Osteocyte (in vitro differentiated cells): ENCODE results near the gene HECW1. TPM values are rescaled to one million over a fixed set of nuclear protein-coding genes. Genes with fewer than 3 reads are reported as not detected.

Source experiments
- DNase-seq: peaks from one replicate; pipeline ENCODE4 v3.0.0; 2021; ENCODE audit warnings: mixed read lengths; ENCODE audit not compliant: unreplicated experiment; ENCODE audit errors: extremely low spot score
- H3K27ac Mint-ChIP-seq: one replicate; pipeline ENCODE4 v1.8.0; 2021; ENCODE audit warnings: mild to moderate bottlenecking, mixed read lengths; ENCODE audit not compliant: unreplicated experiment
- H3K27me3 Mint-ChIP-seq: one replicate; pipeline ENCODE4 v1.8.0; 2021; ENCODE audit warnings: mixed read lengths; ENCODE audit not compliant: unreplicated experiment
- H3K36me3 Mint-ChIP-seq: one replicate; pipeline ENCODE4 v1.8.0; 2021; ENCODE audit warnings: mixed read lengths; ENCODE audit not compliant: unreplicated experiment
- H3K4me1 Mint-ChIP-seq: one replicate; pipeline ENCODE4 v1.8.0; 2021; ENCODE audit warnings: mixed read lengths; ENCODE audit not compliant: unreplicated experiment
- H3K4me3 Mint-ChIP-seq: one replicate; pipeline ENCODE4 v1.8.0; 2021; ENCODE audit warnings: mild to moderate bottlenecking, moderate library complexity, mixed read lengths; ENCODE audit not compliant: unreplicated experiment
- H3K9me3 Mint-ChIP-seq: one replicate; pipeline ENCODE4 v1.8.0; 2021; ENCODE audit warnings: mixed read lengths; ENCODE audit not compliant: unreplicated experiment
- CTCF ChIP-seq: fragments of 200-600 bp; sonication (generic); IDR thresholded peaks from 2 replicates; pipeline ENCODE4 v1.5.0; 2021; ENCODE audit warnings: antibody characterized with exemption, mild to moderate bottlenecking, moderate library complexity
- total RNA-seq: library from RNA; stranded (reverse); gene quantifications from 2 replicates; pipeline ENCODE4 v1.2.1, GENCODE V29; 2021

HECW1 gene
- total RNA-seq, 1 donor from 2014 or later: 0.16 TPM

- TF ChIP-seq CTCF: no peak
- Mint-ChIP-seq H3K4me1 (peaks cover 13% of the 10 kb centered on the region), H3K27ac (no peak overlapping the region), H3K36me3 (peaks cover 2% of the 10 kb centered on the region), H3K9me3 (peaks cover 10% of the 10 kb centered on the region), H3K27me3 (peaks cover 29% of the 10 kb centered on the region), H3K4me3 (no peak overlapping the region)
- no peak for DNase-seq
Measured at GRCh38 chr7:43542716-43543115, 430.3 kb downstream of the HECW1 start.

DNA sequence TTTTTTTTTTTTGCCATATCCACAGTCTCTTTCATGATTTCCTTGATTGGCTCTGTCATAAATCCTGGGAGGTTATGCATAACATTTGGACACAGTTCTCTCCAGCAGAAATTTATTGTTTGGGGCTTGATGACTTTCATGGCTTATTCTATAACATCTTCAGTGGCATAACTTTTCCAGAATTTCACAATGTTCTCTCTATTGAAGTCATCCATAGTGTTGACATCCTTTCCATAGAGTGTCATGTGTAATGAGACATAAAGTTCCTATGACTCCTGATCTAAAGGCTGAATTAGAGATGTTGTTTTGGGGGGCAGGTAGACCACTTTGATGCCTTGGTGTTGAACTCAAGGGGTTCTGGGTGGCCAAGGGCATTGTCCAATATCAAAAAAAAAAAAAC, 433.8 kb downstream of the HECW1 start:
- DNase-seq: no peak
- Mint-ChIP-seq H3K4me1 (peaks cover 2% of the 10 kb centered on the region), H3K36me3 (peaks cover 2% of the 10 kb centered on the region), H3K4me3 (no peak overlapping the region), H3K27ac (no peak overlapping the region), H3K27me3 (peaks cover 38% of the 10 kb centered on the region), H3K9me3 (peaks cover 10% of the 10 kb centered on the region)
- TF ChIP-seq CTCF: no peak

DNA sequence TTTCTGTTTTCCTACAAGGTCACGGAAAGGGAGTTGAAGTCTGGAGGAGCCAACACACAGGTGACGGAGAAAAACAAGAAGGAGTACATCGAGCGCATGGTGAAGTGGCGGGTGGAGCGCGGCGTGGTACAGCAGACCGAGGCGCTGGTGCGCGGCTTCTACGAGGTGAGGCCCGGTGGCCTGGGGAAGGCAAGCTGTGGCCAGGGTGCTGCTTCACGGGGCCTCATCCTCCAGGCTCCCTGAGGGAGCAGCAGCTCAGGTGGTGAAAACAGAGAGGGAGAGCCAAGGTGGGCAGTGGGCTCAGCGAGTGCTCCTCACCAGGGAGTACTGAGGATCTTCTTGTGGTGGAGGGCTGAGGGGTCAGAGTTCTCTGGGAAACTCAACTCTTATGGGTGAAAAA, 438.0 kb downstream of the HECW1 start:
- H3K4me1 Mint-ChIP-seq: no peaks in the 10 kb centered on the region
- no peak overlapping the region for H3K27ac Mint-ChIP-seq
- no peak overlapping the region for H3K4me3 Mint-ChIP-seq
- H3K9me3 Mint-ChIP-seq: peaks cover 10% of the 10 kb centered on the region
- TF ChIP-seq CTCF: no peak
- H3K27me3 Mint-ChIP-seq: peaks cover 43% of the 10 kb centered on the region
- peaks cover 2% of the 10 kb centered on the region for H3K36me3 Mint-ChIP-seq
- no peak for DNase-seq

DNA sequence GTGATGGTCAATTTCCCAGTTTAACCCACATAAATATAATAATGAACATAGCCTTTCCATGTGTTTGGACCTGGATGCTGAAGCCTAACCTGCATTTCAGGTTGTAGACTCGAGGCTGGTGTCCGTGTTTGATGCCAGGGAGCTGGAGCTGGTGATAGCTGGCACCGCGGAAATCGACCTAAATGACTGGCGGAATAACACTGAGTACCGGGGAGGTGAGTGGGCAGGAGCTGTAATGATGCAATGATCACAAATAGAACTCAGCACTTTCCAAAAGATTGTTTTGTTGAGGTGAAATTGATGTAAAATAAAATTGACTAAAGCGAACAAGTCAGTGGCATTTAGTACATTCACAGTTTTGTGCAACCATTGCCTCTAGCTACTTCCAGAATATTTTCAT, 439.7 kb downstream of the HECW1 start:
- Mint-ChIP-seq H3K36me3 (no peaks in the 10 kb centered on the region), H3K9me3 (peaks cover under 1% of the 10 kb centered on the region), H3K4me1 (no peaks in the 10 kb centered on the region), H3K4me3 (no peak overlapping the region), H3K27ac (no peak overlapping the region), H3K27me3 (peaks cover 46% of the 10 kb centered on the region)
- TF ChIP-seq CTCF: no peak
- no peak for DNase-seq

- Mint-ChIP-seq H3K27me3 (peaks cover 56% of the 10 kb centered on the region), H3K4me1 (no peaks in the 10 kb centered on the region), H3K27ac (no peak overlapping the region), H3K4me3 (no peak overlapping the region), H3K36me3 (no peaks in the 10 kb centered on the region), H3K9me3 (no peaks in the 10 kb centered on the region)
- no peak for TF ChIP-seq CTCF
- DNase-seq: no peak
Measured at GRCh38 chr7:43553999-43554398, 441.6 kb downstream of the HECW1 start.
